ENCODE results near the gene MYO1F.
"Not testable (repeated sequence)": the region's sequence is repeated elsewhere in the genome, so short reads cannot be mapped to it uniquely, and the experiment has no call there.

The MYO1F gene

DNA sequence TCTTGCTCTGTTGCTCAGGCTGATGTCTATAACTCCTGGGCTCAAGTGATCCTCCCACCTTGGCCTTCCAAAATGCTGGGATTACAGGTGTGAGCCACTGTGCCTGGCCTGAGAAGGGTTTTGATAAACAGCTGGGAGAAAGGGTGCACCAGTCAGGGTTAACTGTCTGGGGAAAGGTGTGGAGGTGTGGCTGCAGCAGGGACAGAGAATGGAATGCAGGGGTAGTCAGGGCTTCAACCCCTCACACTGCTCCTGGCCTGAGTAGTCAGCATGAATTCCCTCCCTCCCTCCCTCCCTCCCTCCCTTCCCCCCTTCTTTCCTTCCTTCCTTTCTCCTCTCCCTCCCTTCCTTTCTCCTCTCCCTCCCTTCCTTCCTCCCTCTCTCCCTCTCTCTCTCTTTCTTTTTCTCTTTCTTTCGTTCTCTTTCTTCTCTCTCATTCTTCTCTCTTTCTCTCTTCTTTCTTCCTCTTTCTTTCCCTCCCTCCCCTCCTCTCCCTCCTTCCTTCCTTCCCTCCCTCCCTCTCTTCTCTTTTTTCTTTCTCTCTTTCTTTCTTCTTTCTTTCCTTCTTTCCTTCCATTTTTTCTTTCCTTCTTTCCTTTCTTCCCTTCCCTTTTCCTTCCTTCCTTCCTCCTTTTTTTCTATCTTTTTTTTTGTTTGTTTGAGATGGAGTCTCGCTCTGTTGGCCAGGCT lies 16.0 kb downstream of the MYO1F start:
- DNase-seq = no peak

DNA sequence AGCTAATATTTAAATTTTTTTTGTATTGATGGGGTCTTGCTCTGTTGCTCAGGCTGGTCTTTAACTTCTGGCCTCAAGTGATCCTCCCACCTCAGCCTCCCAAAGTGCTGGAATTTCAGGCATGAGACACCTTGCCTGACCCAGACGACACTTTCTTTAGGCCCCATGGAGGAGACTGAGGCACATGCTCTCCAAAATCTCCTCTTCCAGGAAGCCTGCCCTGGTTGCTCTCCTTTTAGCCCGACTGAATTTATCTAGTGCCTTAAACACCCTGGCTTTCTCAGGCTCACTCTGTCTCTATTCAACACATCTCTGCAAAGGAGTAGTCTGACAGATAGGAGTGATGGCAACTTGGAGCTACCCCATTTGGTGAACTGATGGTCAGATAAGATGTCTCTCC lies 18.9 kb downstream of the MYO1F start:
- no peak for DNase-seq

DNA sequence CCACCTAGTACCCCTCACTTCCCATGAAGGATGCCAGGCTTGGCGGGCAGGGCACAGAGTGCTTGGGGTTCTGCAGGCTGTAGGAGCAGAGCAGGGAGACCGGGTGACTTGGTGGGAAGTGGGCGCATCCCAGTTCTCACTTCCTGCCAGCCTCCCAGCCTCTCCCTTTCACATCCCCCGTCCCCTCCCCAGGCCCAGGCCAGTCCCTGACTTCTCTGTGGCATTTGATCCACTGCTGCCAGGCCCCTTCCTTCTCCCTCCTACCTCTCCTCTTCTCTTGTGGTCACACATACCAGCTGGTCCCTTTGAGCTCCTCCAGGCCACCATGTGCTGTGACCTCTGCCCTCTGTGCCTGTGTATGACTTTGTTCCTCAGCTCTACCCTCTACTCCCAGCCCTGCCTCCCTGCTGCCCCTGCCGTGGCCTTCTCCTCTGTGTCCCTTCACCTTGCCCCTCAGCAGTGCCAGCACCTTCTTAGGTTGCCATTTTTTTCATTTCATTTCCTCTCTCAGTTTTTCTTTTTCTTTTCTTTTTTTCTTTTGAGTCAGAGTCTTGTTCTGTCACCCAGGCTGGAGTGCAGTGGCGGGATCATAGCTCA lies 19.5 kb downstream of the MYO1F start:
- no peak for DNase-seq

DNA sequence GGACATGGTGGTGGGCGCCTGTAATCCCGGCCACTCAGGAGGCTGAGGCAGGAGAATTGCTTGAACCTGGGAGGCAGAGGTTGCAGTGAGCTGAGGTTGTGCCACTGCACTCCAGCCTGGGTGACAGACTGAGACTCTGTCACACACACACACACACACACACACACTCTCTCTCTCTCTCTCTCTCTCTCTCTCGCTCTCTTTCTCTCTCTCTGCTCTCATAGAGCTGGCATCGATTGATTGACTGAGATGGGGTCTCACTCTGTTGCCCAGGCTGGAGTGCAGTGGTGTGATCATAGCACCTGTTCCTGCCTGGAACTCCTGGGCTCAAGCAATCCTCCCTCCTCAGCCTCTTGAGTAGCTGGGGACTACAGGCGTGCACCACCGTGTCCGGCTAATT lies 23.5 kb downstream of the MYO1F start:
- DNase-seq = not testable (repeated sequence)

DNA sequence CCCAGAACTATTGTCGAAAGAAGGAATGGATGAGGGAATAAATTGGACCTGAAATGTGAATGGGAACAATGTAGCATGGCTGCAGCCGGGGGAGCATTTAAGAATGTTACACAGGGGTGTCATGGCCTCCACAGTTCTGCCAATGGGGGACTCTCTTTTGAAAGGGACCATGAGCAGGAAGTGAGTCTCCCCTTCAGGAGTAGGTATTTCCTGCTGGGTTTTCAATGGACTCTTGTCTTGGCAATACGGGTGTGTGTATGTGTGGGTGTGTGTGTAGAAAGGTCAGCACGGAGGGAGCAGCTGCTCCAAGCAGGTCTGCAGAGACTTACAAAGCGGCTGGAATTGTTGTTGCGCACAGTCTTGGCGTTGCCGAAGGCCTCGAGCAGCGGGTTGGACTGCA lies 24.4 kb downstream of the MYO1F start:
- no peak for DNase-seq

DNA sequence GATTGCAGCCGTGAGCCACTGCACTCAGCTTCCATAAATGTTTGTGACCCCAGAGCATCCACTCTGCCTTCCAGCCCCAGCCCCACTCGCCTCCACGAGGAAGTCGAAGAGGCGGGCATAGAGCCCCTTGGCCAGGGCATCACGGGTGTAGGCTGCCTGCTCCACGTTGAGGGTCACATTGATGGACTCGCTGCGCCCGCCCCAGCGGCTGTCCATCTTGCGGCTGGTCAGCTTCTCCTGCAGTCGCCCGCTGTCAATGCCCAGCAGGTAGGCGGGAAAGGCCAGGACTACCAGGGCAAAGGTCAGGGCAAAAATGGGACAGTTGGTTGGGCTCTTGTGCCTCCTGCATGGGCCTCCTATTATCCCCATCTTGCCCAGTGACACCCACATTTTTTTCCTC lies 27.2 kb downstream of the MYO1F start:
- DNase-seq = no peak

DNA sequence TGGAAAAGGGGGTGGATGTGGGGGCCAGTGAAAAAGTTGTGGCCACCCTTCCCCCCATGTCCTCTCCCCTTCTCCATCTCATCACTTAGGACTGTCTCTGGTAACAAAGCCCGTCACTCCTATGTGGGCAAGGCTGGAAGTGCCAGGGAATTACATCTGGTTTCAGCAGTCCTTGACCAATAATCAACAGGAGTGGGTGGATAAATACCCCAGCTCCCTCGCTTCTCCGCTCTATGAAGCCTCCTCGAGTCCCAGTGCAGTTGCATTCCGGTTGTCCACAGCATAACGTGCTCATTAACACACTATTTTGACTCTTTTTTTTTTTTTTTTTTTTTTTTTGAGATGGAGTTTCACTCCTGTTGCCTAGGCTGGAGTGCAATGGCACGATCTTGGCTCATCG lies 31.5 kb downstream of the MYO1F start:
- DNase-seq = no peak

DNA sequence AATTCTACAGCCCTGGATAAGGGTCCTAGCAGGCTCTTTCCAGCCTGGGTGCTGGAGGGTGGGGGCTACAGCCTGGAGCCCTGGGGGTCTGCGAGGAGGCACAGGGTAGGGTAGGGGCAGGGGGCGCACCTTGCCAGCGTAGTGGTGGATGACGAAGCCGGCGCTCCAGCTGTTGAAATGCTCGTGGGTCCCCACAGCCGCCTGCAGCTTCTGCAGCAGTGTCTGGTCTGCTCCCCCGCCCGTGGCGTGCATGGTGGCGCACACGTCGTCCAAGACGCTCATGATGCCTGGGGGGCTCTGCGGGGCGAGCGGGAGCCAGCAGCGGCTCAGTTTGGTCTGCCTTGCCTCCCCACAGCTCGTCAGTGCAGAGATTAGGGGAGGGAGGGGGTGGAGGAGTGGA lies 33.1 kb downstream of the MYO1F start:
- DNase-seq = no peak

DNA sequence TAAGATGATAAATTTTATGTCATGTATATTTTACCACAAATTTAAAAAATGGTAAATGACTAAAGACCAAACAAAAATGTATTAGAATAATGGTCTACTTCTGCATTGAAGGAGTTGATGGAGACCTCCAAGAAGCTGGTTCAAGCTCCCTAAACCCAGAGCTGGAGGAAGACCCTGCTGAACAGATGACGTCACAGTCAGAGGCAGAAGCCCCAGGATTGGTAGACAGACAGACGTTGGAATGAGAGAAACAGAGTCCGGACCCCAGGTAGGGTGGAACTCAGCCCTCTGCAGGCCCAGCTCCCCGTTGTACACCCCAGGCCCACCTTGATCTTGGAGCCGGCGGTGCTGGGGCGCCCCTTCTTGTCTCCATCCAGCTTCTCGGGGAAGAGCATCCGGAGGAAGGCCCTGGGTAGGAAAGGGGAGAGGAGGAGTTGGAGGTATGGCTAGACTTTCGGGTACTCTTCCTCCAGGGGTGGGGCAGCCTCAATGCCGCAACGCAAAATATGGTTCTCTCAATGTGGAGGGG lies 37.6 kb downstream of the MYO1F start:
- no peak for DNase-seq

DNA sequence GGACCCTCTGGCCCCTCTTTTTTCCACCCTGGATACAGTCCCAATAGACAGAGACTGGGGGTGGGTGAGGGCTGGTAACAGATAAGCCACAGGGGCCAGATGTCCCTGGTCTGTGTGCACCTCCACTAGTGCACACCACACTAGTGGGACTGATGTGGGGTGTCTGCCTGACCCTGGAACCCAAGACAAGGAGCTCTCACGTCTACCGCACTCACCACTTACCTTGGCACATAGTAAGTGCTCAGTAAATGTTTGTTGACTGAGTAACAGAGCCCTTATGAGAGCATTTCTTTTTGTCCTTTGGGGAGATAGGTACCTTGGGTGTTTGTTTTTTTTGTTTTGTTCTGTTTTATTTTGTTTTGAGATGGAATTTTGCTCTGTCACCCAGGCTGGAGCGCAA lies 40.1 kb downstream of the MYO1F start:
- no peak for DNase-seq

DNA sequence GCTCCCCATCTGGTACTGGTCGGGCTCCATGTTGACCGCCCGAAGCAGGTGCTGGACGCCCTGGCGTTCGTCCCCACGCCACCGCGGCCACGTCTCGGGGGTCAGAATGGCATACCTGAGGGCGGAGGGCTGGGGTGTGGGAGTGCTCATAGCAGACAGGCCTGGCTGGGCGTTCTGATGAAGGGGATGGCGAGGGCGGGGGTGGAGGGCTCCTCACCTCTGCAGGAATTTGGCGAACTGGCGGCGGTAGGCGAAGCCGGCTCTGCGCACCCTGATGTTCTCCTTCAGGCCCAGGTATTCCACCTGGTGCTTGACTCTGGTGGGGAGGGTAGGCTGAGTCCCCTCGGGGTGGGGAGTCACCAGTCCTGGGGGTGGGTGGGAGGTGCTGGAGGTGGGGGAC lies 41.0 kb downstream of the MYO1F start:
- DNase-seq = no peak

DNA sequence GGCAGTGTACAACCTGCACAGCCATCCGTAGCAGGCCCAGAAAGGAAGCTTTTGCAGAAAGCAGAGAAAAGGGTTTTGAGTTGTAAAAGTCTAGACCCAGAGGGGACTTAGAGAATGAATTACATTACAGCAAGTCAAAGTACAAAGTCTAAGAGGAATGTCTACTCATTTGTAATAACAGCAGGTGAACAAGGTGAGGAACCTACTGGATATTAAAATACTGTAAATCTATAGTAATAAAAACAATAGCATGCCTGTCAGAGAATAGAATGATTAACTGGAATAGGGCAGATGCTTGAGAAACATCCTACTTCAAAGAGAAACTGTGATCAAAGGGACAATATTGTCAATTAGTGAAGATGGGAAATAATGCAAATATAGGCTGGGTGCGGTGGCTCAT lies 45.0 kb downstream of the MYO1F start:
- no peak for DNase-seq

DNA sequence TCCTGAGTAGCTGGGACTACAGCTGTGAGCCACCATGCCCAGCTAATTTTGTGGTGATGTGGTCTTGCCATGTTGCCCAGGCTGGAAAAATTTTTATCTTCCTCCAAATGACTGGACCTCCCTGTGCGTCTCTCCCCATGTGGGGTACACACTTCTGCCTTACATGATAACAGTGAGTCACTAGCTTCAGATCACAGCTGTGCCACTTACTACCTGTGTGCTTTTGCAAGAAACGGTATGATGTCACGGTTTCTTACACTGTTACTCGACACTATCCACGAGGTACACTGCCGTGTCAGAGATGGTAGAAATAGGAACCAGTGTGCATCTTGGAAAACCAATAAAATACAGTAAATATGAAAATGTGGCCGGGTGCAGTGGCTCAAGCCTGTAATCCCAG lies 45.8 kb downstream of the MYO1F start:
- DNase-seq = no peak

DNA sequence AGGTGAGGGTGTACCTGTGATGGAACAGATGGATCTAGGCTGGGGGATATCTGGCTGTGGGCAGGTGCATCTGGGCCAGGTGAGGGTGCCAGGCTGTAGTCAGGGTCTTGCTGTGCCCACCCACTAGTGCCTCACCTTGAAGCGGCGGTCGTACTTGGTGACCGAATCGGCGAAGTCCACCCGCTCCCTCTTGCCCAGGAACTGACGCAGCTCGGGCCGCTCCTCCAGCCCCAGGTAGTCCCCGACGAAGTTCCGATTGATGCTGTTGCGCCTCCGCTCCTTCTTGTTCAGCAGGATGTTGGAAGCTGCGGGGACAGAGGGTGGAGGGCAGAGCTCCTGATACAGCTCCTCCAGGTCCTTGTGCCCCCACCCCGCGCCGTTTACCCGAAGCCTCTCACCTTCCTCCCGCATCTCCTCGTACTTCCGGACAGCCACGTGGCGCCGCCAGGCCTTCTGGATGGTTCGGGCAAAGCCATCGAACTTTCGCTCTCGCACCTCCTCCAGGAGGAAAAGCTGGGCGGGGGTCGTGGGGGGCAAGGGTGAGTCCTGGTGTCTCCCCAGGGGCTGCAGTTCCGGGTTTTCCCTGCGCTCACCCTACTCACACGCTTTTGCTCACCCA lies 47.1 kb downstream of the MYO1F start:
- DNase-seq = no peak

DNA sequence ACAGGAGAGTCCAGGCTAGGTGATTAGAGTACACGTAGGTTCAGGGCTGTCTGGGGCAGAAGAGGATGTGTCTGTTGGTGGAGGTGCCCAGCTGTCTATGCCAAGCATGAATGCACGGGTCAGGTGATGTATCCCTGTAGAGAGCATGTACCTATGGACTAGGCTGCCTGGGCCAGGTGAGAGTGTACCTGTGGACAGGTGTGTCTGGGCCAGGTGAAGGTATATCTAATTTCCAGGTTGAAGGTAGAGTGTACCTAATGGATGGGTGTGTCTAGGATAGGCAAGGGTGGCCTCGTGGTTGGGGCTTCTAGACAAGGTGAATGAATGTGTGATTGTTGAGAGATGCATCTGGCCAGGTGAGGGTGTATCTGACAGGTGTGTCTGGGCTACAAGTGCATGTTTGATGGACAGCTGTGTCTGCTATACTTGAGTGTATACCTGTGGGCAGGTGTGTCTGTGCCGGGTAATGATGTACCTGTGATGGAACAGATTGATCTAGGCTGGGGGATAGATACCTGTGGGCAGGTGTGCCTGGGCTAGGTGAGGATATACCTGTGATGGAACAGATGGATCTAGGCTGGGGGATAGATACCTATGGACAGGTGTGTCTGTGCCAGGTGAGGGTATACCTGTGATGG lies 47.8 kb downstream of the MYO1F start:
- DNase-seq = no peak

DNA sequence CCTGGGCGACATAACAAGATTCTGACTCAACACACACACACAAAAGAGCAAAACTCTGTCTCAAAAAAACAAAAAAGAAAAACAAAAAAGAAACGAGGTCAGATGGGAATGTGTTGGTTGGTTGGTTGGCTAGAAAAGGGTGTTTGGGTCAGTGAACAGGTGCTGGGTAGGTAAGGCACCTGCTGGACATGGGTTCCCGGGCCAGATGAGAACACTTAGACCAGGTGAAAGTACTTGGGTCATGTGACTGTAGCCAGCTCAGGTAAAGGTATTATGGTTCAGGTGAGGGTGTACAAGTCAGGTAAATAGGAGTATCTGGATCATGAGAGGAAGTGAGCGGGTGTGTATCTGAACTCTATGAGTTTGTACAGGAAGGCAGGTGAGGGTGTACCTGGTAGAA lies 48.7 kb downstream of the MYO1F start:
- no peak for DNase-seq

DNA sequence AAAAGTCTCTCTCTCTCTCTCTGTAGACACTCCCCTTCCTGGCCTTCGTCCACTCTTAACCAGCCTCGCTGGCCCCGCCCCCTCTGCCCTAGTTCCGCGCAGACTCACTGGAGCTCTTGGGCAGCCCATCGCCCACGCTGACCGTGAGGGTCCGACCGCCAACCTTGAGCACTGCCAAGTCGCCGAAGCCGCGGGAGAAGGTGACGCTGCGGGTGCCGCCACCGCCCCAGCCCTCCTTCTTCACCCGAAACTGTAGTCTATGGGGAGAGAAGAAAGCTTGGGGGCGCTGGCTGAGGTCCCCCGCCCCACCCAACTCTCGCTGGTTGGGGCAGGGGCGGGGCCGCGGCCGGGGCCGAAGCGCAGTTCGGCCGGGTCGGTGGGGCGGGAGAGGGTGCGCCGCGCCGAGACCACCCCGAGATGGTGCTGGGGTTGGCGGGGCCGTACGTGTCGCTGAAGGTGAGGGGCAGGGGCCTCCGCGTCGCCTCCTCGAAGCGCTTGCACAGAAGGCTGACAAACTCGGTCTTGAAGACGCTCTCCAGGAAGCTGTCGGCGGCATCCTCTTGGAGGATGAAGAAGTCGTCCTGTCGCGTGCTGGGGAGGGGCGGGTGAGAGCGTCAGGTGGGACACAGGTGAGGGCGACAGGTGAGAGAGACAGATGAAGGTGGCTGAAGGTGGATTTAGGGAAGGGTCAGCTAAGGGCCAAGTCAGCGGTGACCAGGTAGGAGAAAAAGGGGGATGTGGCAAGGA lies 50.7 kb downstream of the MYO1F start:
- DNase-seq = peak; percentile 28

DNA sequence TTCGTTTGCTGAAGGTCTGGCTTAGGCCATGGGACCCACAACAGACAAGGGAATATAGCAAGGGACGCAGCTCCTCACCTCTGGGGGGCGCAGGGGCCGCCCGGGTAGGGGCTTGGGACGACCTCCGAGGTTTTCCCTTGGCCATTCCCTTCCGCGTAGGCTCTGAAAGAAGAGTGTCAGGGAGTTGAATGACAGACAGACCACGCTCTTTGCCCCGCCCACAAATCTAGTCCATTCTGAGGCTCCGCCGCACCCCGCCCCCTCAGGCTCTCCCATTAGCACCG lies 51.9 kb downstream of the MYO1F start:
- no peak for DNase-seq

DNA sequence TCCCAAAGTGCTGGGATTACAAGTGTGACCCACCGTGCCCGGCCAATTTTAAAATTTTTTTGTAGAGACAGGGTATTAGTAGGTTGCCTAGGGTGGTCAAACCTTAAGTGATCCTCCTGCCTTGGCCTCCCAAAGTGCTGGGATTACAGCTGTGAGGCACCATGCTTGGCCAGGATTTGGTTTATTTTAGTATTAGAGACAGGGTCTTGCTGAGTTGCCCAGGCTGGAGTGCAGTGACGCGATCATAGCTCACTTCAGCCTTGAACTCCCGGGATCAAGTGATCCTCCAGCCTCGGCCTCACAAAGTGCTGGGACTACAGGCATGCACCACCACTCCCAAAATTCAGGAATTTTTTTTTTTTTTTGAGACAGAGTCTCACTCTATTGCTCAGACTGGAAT lies 57.9 kb downstream of the MYO1F start:
- DNase-seq = no peak

DNA sequence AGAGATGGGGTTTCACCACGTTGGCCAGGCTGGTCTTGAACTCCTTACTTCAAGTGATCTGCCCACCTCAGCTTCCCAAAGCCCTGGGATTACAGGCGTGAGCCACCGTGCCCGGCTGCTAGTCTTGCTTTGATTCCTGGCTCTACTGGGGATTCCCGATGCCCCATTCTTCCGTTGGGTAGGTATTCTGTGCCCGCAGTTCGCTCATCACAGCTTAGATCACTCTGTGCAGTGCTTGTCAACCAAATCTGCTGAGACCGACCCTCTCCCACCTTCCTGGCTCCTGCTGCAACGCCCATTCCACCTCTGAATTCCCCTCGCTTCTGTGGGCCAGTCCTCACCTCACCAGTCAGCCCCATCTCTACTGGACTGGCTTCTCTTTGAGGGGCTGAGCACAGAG lies 58.7 kb downstream of the MYO1F start:
- no peak for DNase-seq

DNA sequence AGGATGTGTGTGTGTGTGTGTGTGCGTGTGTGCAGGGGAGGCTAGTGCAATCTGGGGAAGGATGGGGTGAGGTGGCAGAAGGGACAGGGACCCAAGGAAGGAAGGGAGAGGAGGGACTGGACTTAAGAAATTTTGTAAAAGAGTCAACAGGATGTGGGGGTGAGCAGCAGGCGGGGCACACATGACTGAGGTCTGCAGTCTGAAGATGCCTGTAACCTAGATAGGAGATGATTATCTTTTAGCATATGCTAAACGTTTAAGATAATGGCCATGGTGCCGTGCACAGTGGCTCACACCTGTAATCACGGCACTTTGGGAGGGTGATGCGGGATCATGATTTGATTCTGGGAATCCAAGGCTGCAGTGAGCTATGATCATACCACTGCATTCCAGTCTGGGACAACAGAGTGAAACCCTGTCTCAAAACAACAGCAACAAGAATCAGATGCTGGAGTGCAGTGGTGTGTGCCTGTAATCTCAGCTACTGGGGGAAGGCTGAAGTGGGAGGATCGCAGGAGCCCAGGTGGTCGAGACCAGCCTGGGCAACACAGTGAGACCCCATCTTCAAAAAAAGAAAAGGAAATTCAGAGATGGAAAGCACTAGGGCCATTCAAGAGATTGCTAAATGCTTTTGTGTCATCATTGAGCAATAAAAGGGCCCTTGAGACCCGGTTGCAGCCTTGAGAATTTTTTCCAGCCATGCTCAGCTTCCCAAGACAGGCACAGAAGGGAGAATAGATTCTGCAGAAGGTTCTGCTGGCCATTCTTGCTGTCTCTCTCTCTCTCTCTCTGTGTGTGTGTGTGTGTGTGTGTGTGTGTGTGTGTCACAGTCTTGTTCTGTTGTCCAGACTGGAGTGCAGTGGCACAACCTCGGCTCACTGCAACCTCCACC lies 59.4 kb downstream of the MYO1F start:
- peak; percentile 60 for DNase-seq

DNA sequence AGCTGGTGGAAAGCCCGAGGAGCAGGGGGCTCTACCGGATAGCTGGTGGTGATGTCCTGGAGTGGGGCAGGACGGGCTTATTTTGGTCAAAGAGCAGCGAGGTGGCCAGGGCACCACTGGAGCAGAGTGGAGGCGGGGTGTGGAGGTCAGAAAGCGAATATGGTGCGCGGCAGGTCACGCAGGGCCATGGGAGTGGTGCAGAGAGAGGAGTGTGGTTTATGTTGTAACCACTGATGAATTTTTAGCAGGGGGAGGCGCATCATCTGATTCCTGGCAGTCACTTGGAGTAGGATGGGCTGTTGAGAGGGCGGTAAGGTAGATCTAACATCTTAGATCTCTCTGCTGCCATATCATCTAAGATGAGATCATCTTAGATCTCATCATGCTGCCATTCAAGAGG lies 61.9 kb downstream of the MYO1F start:
- DNase-seq = peak; percentile 63

All from CD4-positive, alpha-beta T cell treated with Interferon gamma for 1 hour (primary cell).